ENCODE measurements around the gene CAPZB.

The CAPZB gene

DNA sequence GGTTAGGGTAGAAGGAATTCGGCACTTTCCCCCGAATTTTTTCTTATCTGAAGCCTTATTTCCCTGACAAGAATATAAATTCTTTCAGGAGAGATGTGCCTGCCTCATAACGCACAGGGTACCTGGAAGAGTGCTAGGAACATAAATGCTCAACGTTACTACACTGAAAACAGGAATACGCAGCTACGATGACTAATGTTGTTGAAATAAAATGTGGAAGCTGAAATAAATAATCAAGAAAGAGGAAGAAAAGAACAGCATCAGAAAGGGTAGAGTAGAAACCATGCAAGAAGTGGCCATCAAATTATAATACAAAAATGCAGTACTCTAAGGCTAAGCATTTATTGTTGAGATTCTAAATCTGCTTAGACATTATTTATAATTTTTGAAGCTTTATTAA, 139.3 kb downstream of the CAPZB start:
- no peak for DNase-seq (ENCODE audit: low read depth)
- H3K4me3 ChIP-seq (ENCODE audit: low read depth, low read length), result no peak overlapping the region
- TF ChIP-seq, protein P1, sequence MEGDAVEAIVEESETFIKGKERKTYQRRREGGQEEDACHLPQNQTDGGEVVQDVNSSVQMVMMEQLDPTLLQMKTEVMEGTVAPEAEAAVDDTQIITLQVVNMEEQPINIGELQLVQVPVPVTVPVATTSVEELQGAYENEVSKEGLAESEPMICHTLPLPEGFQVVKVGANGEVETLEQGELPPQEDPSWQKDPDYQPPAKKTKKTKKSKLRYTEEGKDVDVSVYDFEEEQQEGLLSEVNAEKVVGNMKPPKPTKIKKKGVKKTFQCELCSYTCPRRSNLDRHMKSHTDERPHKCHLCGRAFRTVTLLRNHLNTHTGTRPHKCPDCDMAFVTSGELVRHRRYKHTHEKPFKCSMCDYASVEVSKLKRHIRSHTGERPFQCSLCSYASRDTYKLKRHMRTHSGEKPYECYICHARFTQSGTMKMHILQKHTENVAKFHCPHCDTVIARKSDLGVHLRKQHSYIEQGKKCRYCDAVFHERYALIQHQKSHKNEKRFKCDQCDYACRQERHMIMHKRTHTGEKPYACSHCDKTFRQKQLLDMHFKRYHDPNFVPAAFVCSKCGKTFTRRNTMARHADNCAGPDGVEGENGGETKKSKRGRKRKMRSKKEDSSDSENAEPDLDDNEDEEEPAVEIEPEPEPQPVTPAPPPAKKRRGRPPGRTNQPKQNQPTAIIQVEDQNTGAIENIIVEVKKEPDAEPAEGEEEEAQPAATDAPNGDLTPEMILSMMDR (IDR thresholded peaks at IDR 0.05; ENCODE audit: control insufficient read depth, extremely low read depth, insufficient read depth), result no peak

DNA sequence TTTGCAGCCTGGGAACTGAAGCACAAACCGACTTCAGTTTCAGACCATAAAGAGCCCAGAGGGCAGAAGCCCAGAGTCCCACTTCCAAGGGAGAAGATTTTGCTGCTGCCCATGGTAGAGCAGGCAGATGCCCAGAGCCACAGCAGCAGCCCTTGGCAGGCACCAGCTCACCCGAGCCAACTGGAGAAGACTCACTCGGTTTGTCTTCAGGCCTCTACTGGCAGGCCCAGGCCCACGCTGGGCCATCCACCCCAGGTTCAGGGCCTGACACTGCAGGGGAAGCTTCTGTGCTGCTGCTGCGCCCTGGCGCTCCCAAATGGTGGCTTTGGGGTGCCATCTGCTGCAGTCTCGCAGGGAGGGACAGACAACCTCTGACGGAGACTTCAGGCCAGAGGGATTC, 139.9 kb downstream of the CAPZB start:
- DNase-seq (ENCODE audit: low read depth), result no peak
- TF ChIP-seq, protein P1 (IDR thresholded peaks at IDR 0.05; ENCODE audit: control insufficient read depth, extremely low read depth, insufficient read depth), result no peak
- no peak overlapping the region for H3K4me3 ChIP-seq (ENCODE audit: low read depth, low read length)

DNA sequence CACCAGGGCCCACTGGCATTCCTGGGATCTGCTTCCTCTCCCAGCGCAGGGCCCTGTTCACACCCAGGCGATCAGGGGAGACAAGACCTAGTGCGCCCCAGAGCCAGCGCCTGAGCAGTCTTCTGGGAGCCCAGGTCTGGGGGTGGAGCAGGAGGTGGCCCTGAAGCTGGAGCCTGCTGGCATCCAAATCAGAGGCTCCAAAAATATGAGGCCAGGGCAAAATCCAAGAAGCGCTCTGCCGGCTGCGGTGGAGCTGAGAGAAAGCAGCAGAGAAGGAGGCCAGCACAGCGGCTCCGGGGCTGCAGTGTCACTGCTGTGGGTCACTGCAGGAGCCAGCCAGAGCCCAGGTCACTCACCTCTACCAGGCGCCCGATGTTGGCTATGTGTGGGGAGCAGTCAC, 140.5 kb downstream of the CAPZB start:
- H3K4me3 ChIP-seq (ENCODE audit: low read depth, low read length), result no peak overlapping the region
- no peak for DNase-seq (ENCODE audit: low read depth)
- TF ChIP-seq, protein P1 (IDR thresholded peaks at IDR 0.05; ENCODE audit: control insufficient read depth, extremely low read depth, insufficient read depth), result no peak

DNA sequence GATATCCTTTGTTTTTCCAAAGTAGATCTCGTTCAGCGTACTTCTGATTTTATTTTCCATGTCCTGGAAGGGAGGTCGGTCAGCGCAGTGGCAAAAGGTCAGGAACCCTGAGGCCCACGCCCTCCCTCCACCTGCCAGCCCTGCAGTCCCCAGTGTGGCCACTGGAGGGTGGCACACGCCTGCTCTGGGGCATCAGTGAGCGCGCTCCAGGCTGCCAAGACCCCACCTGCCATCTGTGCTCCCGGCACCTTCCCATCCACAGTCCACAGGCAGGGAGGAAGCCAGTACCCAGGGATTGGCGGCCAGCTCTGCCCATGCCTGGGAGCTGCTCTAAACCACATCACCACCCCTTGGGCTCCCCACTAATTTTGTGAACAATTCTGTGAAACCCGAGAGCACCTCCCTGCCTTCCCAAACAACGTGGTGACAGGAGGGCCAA, 140.9 kb downstream of the CAPZB start:
- TF ChIP-seq, protein P1 (IDR thresholded peaks at IDR 0.05; ENCODE audit: control insufficient read depth, extremely low read depth, insufficient read depth), result peak; percentile 81
- no peak overlapping the region for H3K4me3 ChIP-seq (ENCODE audit: low read depth, low read length)
- no peak for DNase-seq (ENCODE audit: low read depth)

DNA sequence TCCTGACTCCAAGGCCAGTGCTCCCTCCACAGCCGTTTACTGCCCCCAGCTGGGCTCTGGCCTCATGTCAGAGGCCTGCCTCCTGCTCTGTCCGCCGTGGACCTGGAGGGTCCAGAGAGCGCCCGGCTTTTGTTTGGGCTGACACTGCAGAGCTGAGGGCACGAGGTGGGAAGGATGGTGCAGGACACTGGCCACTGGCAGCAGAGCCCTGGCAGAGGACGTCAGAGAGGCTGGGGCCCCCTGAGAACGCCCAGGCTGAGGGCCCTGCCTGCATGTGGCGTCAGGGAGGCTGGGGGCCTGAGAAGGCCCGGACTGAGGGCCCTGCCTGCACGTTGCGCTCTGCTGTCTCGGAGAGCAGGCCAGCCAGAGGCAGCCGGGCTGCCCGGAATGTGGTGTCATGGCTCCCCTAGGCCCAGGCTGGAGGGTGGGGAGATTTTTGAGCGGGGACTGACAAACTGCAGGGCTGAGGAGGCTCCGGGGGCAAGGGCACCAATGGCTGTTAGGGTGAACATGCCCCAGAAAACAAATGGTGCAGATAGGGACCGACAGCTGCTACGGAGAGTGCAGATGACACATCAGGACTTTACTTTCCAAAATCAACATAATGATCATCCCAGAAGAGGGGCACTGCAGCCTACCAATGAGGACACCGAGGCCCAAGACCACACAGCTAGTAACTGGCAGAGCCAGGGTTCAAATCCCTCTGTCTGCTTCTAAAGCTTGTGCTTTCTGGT, 141.6 kb downstream of the CAPZB start:
- TF ChIP-seq, protein P1 (IDR thresholded peaks at IDR 0.05; ENCODE audit: control insufficient read depth, extremely low read depth, insufficient read depth), result no peak
- H3K4me3 ChIP-seq (ENCODE audit: low read depth, low read length), result no peak overlapping the region
- DNase-seq (ENCODE audit: low read depth), result no peak

DNA sequence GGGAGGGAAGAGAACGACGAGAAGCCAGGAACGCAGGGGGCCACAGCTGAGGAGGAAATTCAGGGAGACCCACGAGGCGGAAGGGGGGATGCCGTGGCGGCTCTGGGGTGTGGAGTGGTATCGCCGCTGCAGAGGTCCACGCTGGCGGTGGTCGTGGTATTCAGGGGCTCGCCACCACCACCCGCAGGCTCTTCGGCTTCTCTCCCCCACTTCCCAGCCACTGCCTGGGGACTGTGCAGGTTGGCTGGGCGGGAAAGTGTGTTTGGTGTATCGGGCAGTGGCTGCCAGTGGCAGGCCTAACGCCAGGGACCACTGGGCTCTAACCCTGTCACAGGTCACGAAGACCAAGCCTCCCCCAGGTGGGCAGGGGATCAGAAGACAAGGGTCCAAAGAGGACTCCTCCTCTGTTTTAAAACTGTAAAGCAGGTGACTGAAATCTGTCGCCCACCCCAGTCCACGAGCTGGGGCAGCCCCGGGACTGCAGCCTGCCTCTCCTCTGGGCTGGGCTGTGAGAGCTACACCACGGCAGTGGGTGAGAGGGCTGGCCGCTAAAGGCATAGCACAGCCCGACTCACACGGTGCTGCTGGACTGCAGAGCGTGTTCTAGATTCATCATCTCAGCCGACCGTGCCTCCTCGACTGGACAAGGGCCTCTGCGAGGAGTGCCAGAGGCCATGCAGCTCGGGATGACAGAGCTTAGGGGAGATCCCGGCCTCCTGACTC, 142.3 kb downstream of the CAPZB start:
- no peak for DNase-seq (ENCODE audit: low read depth)
- TF ChIP-seq, protein P1 (IDR thresholded peaks at IDR 0.05; ENCODE audit: control insufficient read depth, extremely low read depth, insufficient read depth), result no peak
- no peak overlapping the region for H3K4me3 ChIP-seq (ENCODE audit: low read depth, low read length)
